GM11168 (cell line): Measurements from ENCODE around the gene SCN5A.

ENCODE experiments used
- in situ Hi-C: fragments of 300-500 bp; cut with MboI; formaldehyde crosslinking; loops from one replicate; pipeline ENCODE4 v1.12.0; 2022; ENCODE audit warnings: low sequenced_read_pairs; ENCODE audit not compliant: unreplicated experiment

Gene SCN5A

DNA sequence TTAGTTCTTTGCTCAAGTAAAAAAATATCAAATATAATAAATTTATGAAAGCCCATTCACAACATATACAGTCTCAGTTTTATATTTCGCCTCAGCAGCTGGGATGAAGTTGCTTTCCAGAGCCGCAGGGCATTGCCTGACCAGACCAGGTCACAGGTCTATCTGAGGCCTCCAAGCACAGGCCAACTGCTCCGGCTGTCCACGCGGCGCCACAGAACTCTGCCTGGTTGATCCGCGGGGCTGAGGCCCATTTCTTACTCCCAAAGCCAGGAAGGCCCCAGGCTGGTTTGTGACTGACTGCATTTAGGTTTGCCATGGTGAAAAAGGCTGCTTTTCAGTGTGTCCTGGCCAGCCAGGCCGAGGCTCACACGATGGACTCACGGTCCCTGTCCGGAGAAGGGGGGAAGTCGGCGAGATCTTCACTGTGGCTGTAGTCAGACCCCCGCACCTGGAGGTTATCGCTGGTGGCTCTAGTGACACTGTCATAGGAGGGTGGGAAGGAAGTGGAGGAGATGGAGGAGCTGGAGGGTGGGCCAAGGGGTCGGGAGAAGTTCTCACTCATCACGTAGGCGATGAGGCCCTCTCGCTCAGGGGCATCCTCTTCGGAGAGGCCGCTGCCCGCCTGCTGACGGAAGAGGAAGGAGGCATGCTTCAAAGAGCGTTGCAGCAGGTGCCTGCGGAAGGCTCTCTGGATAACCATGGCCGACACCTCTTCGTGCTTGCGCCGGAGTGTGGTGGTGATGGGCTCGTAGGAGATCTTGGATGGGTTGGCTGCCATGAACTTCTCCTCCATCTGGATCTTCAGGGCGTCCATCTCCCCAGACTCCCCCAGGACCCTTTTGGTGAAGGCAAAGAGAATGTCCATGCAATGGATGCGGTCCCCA is 99.3 kb downstream of the SCN5A start:
- in situ Hi-C loops: no loop called here

DNA sequence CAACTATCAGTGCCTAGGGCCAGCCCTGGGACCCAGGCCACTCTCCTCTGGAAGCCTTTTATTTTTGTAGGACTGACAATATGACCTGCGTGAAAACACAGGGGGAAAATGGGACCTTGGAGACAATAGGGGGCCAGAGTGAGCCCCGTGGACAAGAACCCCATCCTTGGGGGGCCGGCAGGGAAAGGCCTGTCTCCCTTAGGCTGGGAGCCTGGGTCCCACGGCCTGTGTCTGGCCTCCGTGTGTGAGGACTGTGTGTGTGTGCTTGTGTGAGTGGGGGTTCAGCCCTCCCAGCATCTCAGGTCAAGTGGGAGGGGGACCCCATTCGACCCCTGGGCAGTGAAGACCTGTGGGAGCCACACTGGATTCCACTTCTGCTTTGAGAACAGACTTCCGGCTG is 100.0 kb downstream of the SCN5A start:
- in situ Hi-C loops: no loop called here

DNA sequence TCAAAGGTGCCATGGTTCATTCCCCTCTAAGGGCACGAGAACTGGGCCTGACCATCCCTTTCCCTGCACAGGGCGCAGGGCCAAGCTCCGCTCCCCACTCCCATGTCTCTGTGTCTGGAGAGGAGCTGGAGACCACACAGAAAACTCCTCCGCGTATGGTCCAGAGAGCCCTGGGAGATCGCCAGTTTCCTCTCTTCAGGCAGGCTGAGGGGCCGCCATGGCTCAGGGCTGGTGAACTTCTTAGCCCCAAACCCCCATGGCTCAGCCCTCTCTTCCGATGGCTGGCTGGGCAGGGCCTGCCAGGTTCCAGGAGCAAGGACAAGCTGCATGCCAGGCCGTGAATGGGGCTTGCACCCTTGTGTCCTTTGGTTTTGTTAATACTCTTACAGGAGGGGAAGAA is 100.4 kb downstream of the SCN5A start:
- in situ Hi-C loops: no loop called here

DNA sequence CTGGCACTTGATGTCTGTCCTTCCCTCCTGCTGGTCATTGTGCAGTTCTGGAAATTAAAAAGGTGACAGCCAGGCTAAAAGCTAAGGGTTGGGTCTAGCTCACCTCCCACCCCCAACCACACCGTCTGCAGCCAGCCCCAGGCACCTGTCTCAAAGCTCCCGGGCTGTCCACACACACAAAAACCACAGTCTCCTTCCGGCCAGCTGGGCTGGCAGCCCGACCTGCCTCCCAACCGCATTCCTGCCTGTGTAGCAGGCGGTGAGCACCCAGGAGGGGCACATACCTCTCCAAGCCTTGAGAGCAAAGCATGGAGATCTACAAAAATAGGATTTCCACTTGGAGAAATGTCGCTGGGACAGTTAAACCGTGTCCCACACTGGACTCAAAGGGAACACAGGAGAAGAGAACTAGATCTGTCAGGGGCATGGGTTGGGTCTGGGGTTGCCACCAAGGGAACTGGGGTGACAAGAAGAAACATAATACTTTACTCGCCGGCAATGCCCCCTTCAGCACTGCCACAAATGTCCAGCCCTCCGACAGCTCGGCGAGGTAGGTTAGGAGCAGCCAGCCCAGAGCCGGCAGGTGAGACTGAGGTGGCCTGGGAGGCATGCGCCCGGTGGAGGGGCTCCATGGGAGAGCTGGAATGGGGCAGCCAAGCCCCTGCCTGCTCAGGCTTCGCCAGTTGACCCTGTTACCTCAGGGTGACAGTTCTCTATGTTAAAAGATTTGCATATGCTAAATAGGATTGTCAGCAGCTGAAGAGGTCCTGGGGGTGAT is 101.1 kb downstream of the SCN5A start:
- in situ Hi-C loops: no loop called here

DNA sequence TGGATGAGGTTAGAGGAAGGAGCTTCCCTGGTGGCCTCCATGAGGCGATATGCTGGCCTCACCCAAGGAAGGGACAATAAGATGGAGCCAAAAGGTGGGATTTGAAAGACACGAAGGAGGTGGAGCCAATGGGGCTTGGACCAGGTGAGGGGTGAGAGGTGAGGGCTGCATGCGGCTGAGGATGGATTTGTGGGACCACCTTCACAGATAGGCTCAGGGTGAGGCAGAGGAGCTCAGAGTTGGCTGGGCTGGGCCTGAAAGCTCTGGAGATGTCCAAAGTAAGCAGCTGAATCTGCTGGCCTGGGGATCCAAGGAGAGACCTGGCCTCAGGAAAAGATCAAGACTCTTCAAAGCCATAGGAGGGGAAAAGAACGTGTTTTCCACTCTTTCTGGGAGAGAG is 103.5 kb downstream of the SCN5A start:
- in situ Hi-C loops: no loop called here

GRCh38 chr3:38545550-38545949 is 103.9 kb downstream of the SCN5A start:
- in situ Hi-C loops: no loop called here

GRCh38 chr3:38544926-38545325 is 104.6 kb downstream of the SCN5A start:
- in situ Hi-C loops: no loop called here

DNA sequence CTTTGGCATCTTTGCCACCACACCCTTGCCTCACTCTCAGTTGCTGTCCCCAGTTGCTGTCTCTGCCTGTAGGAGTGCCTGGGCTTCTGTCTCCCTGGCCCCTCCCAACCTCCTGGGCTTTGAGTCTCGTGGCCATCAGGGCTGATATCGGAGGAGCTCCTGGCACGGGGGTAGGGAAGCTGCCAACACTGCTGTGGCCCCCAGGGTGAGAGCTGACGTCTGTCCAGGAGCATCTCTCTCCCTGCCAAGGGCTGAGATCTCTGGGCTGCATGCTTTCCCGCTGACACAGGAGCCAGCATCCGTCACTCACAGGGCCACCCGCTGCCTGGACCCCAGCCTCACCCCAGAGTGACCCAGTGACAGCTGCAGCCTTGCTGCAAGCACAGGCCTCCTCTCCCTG is 105.9 kb downstream of the SCN5A start:
- in situ Hi-C loops: no loop called here

DNA sequence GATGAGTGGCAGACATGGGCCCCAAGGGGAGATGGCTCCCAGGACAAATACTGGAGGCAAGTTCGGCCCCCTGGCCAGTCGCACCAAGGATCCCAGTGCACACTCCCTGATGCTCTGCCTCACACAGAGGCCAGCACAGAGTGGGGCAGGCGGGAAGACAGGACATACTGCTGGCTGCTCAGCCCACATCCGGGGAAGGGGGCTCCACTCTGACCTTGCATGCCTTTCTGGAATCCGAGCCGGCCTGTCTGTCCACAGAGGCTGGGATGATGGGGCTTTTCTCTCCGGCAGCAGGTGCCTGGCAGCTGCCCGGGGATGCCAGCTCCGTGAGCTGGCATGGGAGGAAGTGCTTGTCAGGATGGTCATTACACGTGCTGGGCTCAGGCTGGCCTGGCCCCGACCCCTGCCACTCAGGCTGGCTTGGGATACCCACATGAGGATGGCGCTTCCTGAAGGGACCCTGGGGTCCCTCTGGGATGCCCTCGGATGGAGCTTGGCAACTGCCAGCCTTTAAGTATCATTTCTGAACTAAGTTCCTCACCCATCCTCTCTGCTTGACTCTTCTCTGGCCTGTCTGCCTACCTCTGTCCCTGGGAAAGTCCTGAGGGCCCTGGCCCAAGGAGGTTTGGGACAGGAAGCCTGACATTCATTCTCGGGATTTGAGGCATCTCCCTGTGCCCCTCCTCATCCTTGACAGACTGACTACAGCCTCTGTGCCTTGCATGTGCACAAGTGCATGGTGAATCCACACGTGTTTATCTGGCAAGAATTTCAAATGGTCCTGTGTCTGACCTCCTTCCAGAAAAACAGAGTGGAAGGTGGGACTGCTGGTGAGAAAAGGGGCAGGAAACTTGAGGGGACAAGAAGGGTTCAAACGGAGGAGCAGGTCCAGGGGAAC is 106.8 kb downstream of the SCN5A start:
- in situ Hi-C loops: no loop called here

GRCh38 chr3:38541806-38542205 is 107.7 kb downstream of the SCN5A start:
- in situ Hi-C loops: no loop called here

GRCh38 chr3:38538773-38539353 is 110.6 kb downstream of the SCN5A start:
- in situ Hi-C loops: no loop called here

GRCh38 chr3:38536671-38537070 is 112.8 kb downstream of the SCN5A start:
- in situ Hi-C loops: no loop called here

- in situ Hi-C loops: no loop called here
These were observed 114.9 kb downstream of the SCN5A start for GRCh38 chr3:38534604-38535003.

DNA sequence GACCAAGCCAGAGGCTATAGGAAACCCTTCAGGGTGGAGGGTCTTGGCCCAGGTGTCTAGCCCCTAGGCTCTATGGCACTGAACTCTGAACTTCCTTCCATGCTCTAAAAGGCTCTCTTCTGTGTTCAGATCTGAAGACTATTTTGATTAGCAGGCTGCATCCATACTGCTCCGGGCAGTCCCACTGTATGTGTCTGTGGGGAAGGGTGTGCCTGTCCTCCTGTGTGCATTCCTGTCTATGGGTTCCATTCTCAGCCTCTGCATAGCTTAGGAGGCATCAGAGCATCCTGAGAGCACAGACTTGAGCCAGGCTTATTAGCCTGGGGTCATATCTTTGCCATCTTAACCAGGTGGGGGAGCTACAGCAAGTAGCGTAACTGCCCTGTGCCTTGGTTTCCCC is 115.3 kb downstream of the SCN5A start:
- in situ Hi-C loops: no loop called here

DNA sequence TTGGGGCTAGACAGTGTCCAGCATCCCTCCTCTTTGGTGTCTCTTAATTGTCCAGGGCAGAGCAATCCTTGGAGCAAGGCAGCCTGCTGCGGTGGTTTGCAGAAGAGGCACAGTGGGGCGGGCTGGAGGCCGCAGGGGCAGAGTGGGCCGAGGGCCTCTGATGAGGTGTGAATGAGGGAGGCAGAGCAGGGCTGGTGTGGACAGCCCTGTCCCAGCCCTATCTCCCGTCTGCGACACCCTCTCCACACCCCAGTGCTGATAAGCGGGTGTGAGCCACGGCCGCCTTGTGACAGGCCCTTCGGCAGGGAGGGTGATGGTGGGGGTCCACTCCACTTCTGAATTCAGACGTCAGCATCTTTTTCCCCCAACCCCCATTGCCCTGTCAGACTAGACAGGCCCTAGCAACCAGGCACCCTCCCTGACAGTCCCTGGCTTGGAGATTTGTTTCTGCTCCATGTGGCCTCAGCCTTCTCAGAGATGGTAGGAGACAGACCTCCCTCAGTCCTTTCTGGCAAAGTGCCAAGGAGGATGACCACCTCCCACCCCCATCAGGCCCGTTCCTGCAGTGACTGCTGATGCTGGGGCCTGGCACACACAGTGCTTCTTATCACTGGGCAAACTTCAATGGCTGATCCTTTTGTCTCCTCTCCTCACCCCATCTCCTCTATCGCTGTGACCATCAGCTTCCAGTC is 116.1 kb downstream of the SCN5A start:
- in situ Hi-C loops: no loop called here

- in situ Hi-C loops: no loop called here
These were observed 117.0 kb downstream of the SCN5A start for GRCh38 chr3:38532529-38532928.

DNA sequence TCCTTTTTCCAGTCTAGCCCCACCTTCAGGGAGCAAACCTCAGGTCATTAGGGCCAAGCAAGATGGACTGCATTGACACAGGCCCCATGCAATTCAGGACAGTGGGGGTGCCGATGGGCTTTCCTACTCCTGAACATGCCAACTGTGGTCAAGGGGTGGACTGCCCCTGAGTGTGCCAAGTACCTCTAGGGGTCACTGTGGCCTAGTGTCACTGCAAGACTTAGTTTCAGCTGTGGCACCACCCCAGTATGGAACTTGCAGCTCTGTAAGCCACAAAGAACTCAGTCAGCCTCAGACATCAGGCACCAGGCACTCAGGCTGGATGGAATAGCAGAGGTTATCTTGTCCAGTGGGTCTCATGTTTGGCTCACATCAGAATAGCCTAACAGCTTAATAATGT is 121.0 kb downstream of the SCN5A start:
- in situ Hi-C loops: loop anchor here (10.0 kb wide), 1 partner anchor 116 kb away; the partner anchor contains the start of gene SCN5A

- in situ Hi-C loops: loop anchor here (10.0 kb wide), 1 partner anchor 118 kb away; the partner anchor contains the start of gene SCN5A
These were observed 122.7 kb downstream of the SCN5A start for GRCh38 chr3:38526792-38527191.

DNA sequence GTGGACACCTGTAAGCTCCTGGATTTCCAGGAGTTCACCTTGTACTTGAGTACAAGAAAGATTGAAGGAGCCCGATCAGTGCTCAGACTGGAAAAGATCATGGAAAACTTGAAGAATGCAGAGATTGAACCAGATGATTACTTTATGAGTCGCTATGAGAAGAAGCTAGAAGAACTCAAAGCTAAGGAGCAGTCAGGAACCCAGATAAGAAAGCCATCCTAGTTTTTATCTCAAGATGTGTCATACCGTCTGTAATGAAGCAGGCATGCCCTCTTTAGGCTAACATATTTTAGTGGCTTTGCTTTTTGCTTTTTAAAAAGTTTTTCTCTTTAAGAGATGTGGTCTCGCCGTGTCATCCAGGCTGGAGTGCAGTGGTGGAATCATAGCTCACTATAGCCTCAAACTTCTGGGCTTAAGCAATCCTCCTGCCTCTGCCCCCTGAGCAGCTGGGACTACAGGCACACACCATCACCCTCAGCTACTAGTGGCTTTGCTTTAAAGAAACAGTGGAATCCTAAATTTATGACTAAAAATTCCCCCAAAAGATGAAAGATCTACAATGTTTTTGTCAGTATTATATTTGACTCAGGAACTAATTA is 125.2 kb downstream of the SCN5A start:
- in situ Hi-C loops: loop anchor here (10.0 kb wide), 1 partner anchor 121 kb away; the partner anchor contains the start of gene SCN5A
